GM18505 (cell line): ENCODE measurements around the gene ASAH2.

Experiments
- ATAC-seq: cut with Tn5 transposase; IDR thresholded peaks from one replicate; pipeline ENCODE4 v1.9.1; 2021; ENCODE audit not compliant: unreplicated experiment
- POLR2A ChIP-seq: IDR thresholded peaks from 4 replicates; pipeline ENCODE4 v1.6.1; 2011; ENCODE audit warnings: borderline replicate concordance; ENCODE audit not compliant: insufficient read depth, insufficient read length; ENCODE audit errors: extremely low read depth

The ASAH2 gene

DNA sequence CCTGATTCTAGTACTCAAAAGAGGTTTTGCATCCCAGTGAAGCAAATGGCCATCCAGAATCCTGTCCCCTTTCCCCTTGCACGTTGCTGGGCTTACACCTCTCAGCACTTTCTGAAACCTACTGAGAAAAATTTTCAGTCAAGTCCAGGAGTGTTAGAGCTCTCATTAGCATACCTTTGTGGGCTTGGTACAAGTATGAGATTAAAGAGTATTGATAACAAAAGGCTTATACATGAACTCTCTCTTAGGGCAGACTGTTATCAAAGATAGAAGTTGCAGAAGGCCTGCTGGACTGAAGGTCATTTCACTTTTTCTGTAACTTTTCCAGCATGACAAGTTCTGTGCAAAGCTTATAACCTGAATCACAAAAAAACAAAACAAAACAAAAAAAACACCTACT, at the start of gene ASAH2:
Gene ASAH2, minus strand, starts transcription at position 123 of the 400 bp plus-strand sequence. CDS start 2,906 bp downstream, outside the sequence.
- no peak for TF ChIP-seq POLR2A
- ATAC-seq = no peak

DNA sequence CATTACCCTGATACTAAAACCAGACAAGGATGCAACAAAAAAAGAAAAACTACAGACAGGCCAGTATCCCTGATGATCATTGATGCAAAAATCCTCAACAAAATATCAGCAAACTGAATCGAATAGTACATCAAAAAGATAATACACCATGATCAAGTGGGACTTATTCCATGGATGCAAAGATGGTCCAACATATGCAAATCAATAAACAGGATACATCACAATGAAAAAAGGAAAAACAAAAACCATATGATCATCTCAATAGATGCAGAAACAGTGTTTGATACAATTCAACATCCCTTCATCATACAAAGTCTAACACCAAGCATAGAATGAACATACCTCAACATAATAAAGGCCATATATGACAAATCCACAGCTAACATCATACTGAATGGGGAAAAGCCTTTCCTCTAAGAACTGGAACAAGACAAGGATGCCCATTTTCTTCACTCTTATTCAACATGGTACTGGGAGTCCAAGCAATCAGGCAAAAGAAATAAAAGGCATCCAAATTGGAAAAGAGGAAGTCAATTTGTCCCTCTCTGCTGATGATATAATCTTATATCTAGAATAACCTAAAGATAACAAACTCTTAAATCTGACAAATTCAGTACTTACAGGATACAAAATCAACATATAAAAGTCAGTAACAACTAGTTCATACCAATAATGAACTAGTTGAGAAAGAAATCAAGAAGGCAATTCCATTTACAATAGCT, 48.8 kb upstream of the ASAH2 start:
- TF ChIP-seq POLR2A = no peak
- no peak for ATAC-seq

GRCh38 chr10:50295367-50295766, 44.1 kb upstream of the ASAH2 start:
- TF ChIP-seq POLR2A = no peak
- ATAC-seq = no peak

- TF ChIP-seq POLR2A = no peak
- no peak for ATAC-seq
Observed at GRCh38 chr10:50294582-50294981, 43.3 kb upstream of the ASAH2 start.

- TF ChIP-seq POLR2A = no peak
- no peak for ATAC-seq
Observed at GRCh38 chr10:50293513-50294313, 42.4 kb upstream of the ASAH2 start.

DNA sequence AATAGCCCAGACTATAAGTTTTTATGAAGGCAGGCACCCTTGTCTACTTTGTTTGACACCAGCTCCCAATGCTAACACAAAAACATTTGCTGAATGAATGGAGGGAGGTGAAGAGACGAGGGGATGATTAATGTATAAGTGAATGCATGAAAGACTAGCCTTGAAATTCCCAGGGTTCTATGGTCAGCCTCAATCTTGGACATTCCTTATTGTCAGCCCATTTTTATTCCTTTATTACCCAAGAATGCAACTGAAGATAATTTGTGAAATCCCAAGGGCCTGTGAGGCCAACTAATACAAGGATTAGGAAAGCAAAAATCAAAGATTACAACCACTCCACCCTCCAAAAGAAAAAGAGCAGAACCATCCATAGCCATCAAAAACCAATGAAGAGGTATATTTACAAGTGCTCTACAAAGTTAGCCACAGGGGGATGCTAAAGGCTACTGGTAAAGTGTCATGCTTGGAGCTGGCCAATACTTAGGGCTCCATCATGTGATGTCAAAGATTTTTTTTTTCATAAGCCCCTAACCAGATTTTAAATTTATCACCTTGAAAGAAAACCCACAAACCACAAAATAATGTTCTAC, 40.0 kb upstream of the ASAH2 start:
- ATAC-seq = no peak
- no peak for TF ChIP-seq POLR2A

DNA sequence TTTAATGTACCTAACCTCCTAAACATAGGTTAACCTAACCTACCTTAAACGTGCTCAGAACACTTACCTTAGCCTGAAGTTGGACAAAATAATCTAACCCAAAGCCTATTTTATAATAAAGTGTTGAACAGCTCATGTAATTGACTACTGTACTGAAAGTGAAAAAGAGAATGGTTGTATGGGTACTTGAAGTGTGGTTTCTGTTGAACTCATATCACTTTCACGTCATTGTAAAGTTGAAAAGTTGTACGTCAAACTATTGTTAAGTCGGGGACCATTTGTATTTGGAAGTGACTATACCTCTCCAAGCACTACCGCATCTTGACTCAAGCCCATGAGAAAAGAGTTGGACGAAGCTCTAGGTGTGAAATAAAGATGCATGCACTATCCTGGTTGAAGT, 37.9 kb upstream of the ASAH2 start:
- no peak for TF ChIP-seq POLR2A
- no peak for ATAC-seq

DNA sequence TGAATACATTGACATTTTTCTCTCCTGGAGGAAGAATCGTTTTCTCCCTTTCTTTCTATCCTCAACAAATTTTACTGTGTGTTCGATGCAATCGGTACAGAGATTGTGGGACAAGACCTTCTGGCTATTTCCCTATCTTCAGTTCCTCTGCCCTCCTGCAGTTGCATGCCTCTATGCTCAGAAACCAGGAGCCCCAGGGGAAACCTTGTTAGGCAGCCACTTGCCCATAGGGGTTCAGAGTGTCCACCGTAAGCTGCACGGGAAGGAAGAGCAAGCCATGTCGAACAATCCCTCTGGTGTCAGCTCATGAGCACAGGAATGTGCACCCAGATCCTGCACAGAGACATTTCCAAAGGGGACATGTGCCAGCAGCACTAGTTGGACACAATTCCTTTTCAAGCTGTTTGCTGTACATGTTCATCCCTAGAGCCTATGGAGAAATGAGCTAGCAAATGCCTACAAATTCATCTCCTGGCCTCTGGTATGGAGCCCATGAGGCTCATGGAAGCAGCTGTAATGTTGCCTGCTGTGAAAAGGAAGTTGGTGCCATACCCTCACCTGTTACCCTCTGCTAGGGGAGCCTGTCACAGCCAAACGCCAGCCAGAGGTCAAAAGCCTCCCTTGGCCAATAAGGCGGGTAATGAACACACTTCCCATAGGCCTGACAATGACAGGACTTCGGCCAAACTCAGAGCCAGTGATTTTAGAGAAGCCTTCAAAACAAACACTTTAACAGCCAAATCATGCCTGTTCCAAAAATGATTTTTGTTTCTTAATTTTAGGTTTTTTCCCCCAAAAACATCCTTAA, 35.9 kb upstream of the ASAH2 start:
- TF ChIP-seq POLR2A = no peak
- ATAC-seq = no peak

DNA sequence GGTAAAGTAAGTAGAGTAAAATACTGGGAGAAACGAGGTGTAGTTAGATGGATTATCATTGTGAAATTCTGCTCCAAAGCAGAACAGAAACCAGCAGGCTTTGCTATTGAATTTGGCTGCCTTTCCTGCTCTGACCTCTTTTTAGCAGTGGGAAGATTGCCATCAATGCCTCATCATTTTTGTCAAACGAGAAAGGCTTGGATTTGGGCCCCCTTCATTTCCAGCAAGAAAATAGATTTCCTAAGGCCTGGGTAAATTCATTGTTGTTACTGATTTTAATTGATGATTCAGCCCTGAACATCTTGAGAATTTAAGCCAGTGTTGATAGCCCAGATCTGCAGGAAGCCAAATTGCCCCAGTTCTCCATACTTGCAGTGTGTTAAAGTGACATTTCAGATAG, 35.2 kb upstream of the ASAH2 start:
- no peak for TF ChIP-seq POLR2A
- ATAC-seq = no peak

DNA sequence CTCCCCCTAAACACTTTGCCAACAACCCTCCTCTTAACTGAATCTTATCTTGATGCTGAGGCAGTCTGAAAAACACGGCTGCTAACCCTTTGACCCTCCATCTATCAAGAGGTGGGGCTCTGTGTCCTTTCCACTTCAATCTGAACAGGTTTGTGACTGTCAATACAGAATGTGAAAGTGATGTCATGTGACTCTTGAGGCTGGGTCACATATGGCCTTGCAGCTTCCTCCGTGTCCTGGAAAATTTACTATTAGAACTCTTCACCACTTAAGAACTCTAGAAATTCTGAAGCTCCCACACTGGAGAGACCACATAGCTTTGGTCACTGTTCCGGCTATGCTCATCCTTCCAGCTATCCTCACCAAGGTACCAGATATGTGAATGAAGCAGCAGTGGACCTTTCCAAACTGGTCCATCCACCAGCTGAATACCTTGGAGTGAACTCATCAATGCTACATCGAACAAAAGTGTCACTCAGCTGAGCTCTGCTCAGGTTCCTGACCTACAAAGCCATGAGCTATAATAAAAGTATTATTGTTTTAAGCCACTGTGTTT, 30.7 kb upstream of the ASAH2 start:
- TF ChIP-seq POLR2A = no peak
- ATAC-seq = no peak

DNA sequence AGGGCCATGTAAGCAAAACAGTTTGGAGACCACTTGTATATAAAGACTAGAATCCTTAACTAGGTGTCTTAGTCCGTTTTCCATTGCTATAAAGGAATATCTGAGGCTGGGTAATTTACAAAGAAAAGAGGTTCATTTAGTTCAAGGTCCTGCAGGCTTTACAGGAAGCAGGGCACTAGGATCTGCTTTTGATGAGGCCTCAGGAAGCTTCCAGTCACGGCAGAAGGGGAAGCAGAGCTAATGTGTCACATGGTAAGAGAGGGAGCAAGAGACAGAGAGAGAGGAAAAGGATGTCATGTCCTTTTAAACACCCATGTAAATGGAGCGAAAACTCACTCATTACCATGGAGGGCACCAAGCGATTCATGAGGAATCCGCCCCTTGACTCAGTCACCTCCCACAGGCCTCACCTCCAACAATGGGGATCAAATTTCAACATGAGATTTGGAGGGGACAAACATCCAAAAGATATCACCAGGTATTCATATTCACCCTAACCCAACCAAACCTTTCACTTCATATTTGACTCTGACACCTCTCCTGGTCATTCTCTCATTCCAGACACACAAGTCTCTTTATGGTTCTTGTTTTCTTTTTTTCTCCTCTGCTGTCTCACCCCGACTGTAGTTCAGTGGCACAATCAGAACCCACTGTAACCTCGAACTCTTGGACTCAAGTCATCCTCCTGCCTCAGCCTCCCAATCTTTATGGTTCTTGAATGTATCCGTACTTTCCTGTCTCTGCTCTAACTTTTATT, 30.1 kb upstream of the ASAH2 start:
- no peak for TF ChIP-seq POLR2A

DNA sequence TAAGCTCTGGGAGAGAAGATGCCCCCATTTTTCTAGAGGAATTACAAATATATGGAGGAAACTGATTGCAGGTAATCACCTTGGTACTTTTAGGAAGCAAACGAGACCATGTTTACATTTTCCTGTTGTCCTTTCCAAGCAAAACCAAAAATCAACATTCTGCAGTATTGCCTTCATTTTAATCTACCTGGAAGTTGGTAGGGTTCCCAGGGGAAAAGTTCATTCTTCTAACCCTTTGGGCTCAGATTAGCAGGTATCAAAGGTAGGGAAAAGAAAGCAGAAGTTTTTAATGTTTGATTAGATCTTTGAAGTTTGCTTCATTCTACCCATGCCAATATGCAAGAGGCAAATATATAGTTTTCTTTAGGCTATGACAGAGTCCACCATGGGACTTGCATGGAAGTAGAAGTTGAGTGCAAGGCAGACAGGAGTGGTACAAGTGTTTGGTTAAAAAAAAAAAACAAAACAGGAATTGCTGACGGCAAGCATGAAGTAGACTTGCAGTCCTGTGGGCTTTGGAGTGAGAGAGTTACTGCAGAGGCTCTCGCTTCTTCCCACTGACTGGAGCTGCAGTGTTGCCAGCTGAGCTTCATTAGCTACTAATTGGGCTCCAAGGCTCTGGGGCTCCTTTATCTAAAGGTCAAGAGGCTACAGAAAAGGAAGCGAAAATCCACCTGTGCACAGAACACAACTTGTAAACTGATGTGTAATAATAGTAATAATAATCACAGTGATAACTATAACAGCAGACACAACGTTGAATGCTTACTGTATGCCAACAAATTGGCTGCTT, 28.9 kb upstream of the ASAH2 start:
- TF ChIP-seq POLR2A = no peak
- no peak for ATAC-seq

More for the DNA sequence above, 30.1 kb upstream of the ASAH2 start:
- no peak for ATAC-seq

- ATAC-seq = no peak
- no peak for TF ChIP-seq POLR2A
Observed at GRCh38 chr10:50279489-50279888, 28.2 kb upstream of the ASAH2 start.
